Measurements from ENCODE around the gene SLC7A7.

- TF ChIP-seq CTCF (IDR thresholded peaks at IDR 0.05) (no peak), POLR2A (IDR thresholded peaks at IDR 0.05) (no peak), EP300 (IDR thresholded peaks at IDR 0.05; ENCODE audit: low read depth) (no peak)
Observed at GRCh38 chr14:22748206-22748605, 67.0 kb downstream of the SLC7A7 start.
